OCI-LY3 (cell line): ENCODE data around the gene EGFLAM.

Source experiments
- H2AFZ ChIP-seq: fragments of 200-600, 300-600 bp; shearing (Covaris generic); 2 replicates; pipeline ENCODE4 v1.6.0; 2014; ENCODE audit warnings: antibody characterized with exemption, low read depth, low read length
- H3K27ac ChIP-seq: fragments of 200-600, 300-600 bp; sonication (generic); 2 replicates; pipeline ENCODE4 v1.5.1; 2014; ENCODE audit warnings: mild to moderate bottlenecking, low read length, moderate library complexity, mixed read lengths
- H3K27me3 ChIP-seq: fragments of 200-600, 300-600 bp; sonication (generic); 2 replicates; pipeline ENCODE4 v1.6.1; 2014; ENCODE audit warnings: low read depth, low read length, mixed read lengths
- H3K36me3 ChIP-seq: fragments of 200-600, 300-600 bp; sonication (generic); replicated peaks from 2 replicates; pipeline ENCODE3; 2014; ENCODE audit warnings: low read depth, low read length, mixed read lengths
- H3K4me1 ChIP-seq: fragments of 300-600, 200-600 bp; sonication (generic); 2 replicates; pipeline ENCODE4 v1.6.1; 2014; ENCODE audit warnings: low read length, mixed read lengths
- H3K4me2 ChIP-seq: fragments of 200-600, 300-600 bp; sonication (generic); 2 replicates; pipeline ENCODE4 v1.6.1; 2014; ENCODE audit warnings: low read length, mixed read lengths
- H3K4me3 ChIP-seq: fragments of 300-600, 200-600 bp; sonication (generic); 2 replicates; pipeline ENCODE4 v1.5.1; 2014; ENCODE audit warnings: antibody characterized with exemption, mild to moderate bottlenecking, low read length, moderate library complexity
- H3K79me2 ChIP-seq: fragments of 300-600, 200-600 bp; shearing (Covaris generic); 2 replicates; pipeline ENCODE4 v1.6.1; 2014; ENCODE audit warnings: mild to moderate bottlenecking, low read length, mixed read lengths
- H3K9ac ChIP-seq: fragments of 300-600, 200-600 bp; shearing (Covaris generic); 2 replicates; pipeline ENCODE4 v1.6.0; 2014; ENCODE audit warnings: mild to moderate bottlenecking, low read length, moderate library complexity
- H3K9me3 ChIP-seq: fragments of 200-600, 300-600 bp; shearing (Covaris generic); 2 replicates; pipeline ENCODE4 v1.6.1; 2014; ENCODE audit warnings: low read length, mixed read lengths; ENCODE audit not compliant: insufficient read depth
- H4K20me1 ChIP-seq: fragments of 200-600, 300-600 bp; sonication (generic); 2 replicates; pipeline ENCODE4 v1.6.1; 2016; ENCODE audit warnings: low read length, mixed read lengths; ENCODE audit not compliant: insufficient read depth
- EZH2phosphoT487 ChIP-seq: fragments of 200-600 bp; shearing (Covaris generic); IDR thresholded peaks from 2 replicates; pipeline ENCODE4 v1.6.1; 2018; ENCODE audit warnings: antibody characterized with exemption, mixed run types, low read depth
- TF ChIP-seq, protein P1 (sequence below): fragments of 200-600, 300-600 bp; sonication (generic); IDR thresholded peaks from 2 replicates; pipeline ENCODE4 v1.5.1; 2014; ENCODE audit warnings: antibody characterized with exemption, low read length, low read depth

EGFLAM gene

DNA sequence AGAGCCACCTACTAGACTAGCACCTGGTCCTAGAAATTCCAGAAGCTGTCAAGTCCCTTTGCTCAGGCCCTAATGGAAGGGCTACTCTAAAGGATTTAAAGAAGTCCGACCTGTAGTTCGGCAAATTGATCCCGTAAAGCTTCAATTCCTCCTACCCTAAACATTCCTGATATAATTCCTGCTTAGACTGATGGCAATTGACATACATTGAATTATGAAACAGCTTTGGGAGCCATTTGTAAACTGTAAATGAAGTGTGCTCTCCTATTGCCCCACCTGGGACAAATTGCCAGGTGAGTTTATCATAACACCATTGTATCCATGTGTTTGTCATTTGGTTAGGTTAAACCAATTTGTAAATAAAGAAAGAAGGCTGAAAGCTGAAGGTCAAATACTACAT lies 104.4 kb downstream of the EGFLAM start:
- H4K20me1 ChIP-seq, result no peaks in the 10 kb centered on the region
- H3K4me3 ChIP-seq, result no peak overlapping the region

DNA sequence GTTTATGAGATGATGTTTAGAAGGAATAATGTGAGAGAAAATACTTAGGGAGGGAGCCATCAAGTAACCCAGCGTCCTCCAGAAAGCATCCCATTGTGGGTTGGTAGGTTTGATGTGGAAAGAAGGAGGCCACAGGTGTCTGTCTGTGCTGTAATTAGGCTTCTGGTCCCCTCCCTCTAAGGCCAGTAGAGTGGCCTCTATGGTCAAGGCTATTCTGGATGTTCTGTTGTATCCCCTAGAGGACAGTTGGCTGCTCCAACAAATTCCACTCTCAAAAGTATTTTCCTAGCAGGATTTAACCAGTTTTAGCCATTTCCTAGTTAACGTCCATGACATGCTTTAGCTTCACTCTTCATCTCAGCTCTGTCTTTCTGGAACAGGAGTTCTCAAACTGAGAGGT lies 106.5 kb downstream of the EGFLAM start:
- TF ChIP-seq, protein P1, sequence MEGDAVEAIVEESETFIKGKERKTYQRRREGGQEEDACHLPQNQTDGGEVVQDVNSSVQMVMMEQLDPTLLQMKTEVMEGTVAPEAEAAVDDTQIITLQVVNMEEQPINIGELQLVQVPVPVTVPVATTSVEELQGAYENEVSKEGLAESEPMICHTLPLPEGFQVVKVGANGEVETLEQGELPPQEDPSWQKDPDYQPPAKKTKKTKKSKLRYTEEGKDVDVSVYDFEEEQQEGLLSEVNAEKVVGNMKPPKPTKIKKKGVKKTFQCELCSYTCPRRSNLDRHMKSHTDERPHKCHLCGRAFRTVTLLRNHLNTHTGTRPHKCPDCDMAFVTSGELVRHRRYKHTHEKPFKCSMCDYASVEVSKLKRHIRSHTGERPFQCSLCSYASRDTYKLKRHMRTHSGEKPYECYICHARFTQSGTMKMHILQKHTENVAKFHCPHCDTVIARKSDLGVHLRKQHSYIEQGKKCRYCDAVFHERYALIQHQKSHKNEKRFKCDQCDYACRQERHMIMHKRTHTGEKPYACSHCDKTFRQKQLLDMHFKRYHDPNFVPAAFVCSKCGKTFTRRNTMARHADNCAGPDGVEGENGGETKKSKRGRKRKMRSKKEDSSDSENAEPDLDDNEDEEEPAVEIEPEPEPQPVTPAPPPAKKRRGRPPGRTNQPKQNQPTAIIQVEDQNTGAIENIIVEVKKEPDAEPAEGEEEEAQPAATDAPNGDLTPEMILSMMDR, result no peak
- TF ChIP-seq EZH2phosphoT487, result no peak

More for the DNA sequence above, 104.4 kb downstream of the EGFLAM start:
- Histone ChIP-seq H3K4me2 (no peak overlapping the region), H3K4me1 (no peaks in the 10 kb centered on the region), H3K36me3 (no peaks in the 10 kb centered on the region), H3K27ac (no peak overlapping the region), H3K9me3 (no peaks in the 10 kb centered on the region), H2AFZ (no peak overlapping the region), H3K27me3 (no peaks in the 10 kb centered on the region), H3K79me2 (no peaks in the 10 kb centered on the region), H3K9ac (no peak overlapping the region)
- TF ChIP-seq, protein P1, result no peak
- no peak for TF ChIP-seq EZH2phosphoT487

DNA sequence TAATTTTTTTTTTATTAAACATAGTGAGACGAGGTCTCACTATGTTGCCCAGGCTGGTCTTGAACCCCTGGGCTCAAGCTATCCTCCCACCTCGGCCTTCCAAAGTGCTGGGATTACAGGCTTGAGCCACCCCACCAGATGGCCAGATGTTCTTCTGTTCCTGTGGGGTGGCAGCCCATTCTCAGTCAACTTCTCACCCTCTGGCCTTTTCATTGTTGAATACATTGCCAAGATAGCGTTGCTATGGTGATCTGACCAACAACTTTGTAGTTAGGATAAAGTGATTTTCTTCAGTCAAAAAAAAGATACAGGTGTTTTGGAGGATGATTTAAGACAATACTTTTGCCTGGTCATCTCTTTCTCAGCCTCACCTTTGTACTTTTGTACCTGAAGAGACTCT lies 109.1 kb downstream of the EGFLAM start:
- Histone ChIP-seq H3K27ac (no peak overlapping the region), H4K20me1 (no peaks in the 10 kb centered on the region), H3K79me2 (no peaks in the 10 kb centered on the region), H3K9ac (no peak overlapping the region), H3K4me1 (no peaks in the 10 kb centered on the region), H2AFZ (no peak overlapping the region), H3K36me3 (no peaks in the 10 kb centered on the region), H3K27me3 (no peaks in the 10 kb centered on the region), H3K4me2 (no peak overlapping the region), H3K4me3 (no peak overlapping the region), H3K9me3 (no peaks in the 10 kb centered on the region)
- TF ChIP-seq, protein P1, result no peak
- no peak for TF ChIP-seq EZH2phosphoT487

More for the DNA sequence above, 106.5 kb downstream of the EGFLAM start:
- H3K27ac ChIP-seq, result no peak overlapping the region
- H3K9me3 ChIP-seq, result no peaks in the 10 kb centered on the region
- H3K79me2 ChIP-seq, result no peaks in the 10 kb centered on the region
- H3K36me3 ChIP-seq, result no peaks in the 10 kb centered on the region
- no peaks in the 10 kb centered on the region for H3K4me1 ChIP-seq
- no peak overlapping the region for H2AFZ ChIP-seq
- no peaks in the 10 kb centered on the region for H4K20me1 ChIP-seq
- no peaks in the 10 kb centered on the region for H3K27me3 ChIP-seq
- no peak overlapping the region for H3K9ac ChIP-seq
- H3K4me2 ChIP-seq, result no peak overlapping the region
- no peak overlapping the region for H3K4me3 ChIP-seq

DNA sequence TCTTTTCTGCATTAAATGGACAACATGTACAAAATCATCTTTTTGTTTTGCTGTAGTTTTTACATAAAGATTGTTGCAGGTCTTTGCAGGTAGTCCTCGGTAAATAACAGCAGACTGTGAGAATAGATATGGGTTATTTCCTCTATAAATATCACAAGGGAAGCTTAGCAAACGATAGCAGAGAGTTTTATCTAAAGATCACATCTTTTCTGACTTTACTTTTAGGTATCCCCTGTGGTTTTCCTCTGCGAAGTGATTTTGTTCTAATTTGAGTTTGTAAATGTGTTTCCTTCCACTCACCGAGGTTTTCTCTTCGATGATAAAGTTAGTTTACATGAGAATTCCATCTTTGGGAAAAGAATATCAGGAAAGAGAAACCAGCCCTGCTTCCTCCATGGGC lies 109.6 kb downstream of the EGFLAM start:
- Histone ChIP-seq H3K27me3 (no peaks in the 10 kb centered on the region), H3K79me2 (no peaks in the 10 kb centered on the region), H3K4me2 (no peak overlapping the region), H3K9me3 (no peaks in the 10 kb centered on the region), H4K20me1 (no peaks in the 10 kb centered on the region), H3K4me3 (no peak overlapping the region), H3K9ac (no peak overlapping the region), H3K4me1 (no peaks in the 10 kb centered on the region), H3K36me3 (no peaks in the 10 kb centered on the region), H3K27ac (no peak overlapping the region), H2AFZ (no peak overlapping the region)
- TF ChIP-seq EZH2phosphoT487, result no peak
- TF ChIP-seq, protein P1, result no peak
